HEK293 (cell line): ENCODE measurements around the gene CDH24.
A peak's percentile ranks its signal among the peaks of the same experiment; 100 is the strongest.

Experiments
- CTCF ChIA-PET: fragments of 350-600 bp; formaldehyde crosslinking; extraction: SDS; loops from one replicate; lab custom pipeline; 2021; ENCODE audit warnings: antibody characterized with exemption; lab: Yijun Ruan, JAX
- POLR2A ChIA-PET: fragments of 300-600 bp; formaldehyde crosslinking; extraction: SDS; loops from one replicate; lab custom pipeline; 2020; ENCODE audit warnings: antibody characterized with exemption, inconsistent platforms; lab: Yijun Ruan, JAX
- H3K27ac ChIP-seq: fragments of 200-500 bp; sonication (Bioruptor generic); 2 replicates; pipeline ENCODE4 v1.5.1; 2014; ENCODE audit warnings: low read depth, low read length, control low read depth, inconsistent platforms; ENCODE audit errors: extremely low read depth
- H3K36me3 ChIP-seq, 2 experiments: fragments of 200-500 bp in 1 of 2; sonication (Bioruptor generic) in 1 of 2; 1 replicate in 1 of 2; 2 replicates in 1 of 2; pipeline ENCODE4 v1.5.1; 2014 to 2017; ENCODE audit warnings: inconsistent platforms in 2 of 2, low read length in 2 of 2; ENCODE audit not compliant: control insufficient read depth in 2 of 2, insufficient read depth in 1 of 2
- H3K4me1 ChIP-seq: fragments of 200-500 bp; sonication (Bioruptor generic); 2 replicates; pipeline ENCODE4 v1.5.1; 2014; ENCODE audit warnings: mild to moderate bottlenecking, low read length, inconsistent platforms; ENCODE audit not compliant: control insufficient read depth, insufficient read depth
- H3K4me3 ChIP-seq: 2 replicates; pipeline ENCODE4 v1.5.1; 2011; ENCODE audit warnings: low read depth, mild to moderate bottlenecking, control low read depth, low read length, moderate library complexity
- H3K9me3 ChIP-seq: fragments of 200-500 bp; sonication (Bioruptor generic); 2 replicates; pipeline ENCODE4 v1.5.1; 2014; ENCODE audit warnings: low read depth, low read length, inconsistent platforms; ENCODE audit not compliant: control insufficient read depth, insufficient read depth
- BCL11A ChIP-seq: fragments of 450-650 bp; formaldehyde crosslinking; IDR thresholded peaks from 2 replicates; pipeline ENCODE4 v1.5.1; 2016; ENCODE audit warnings: low read depth, missing biosample characterization, missing genetic modification characterization
- GLI4 ChIP-seq: fragments of 450-650 bp; formaldehyde crosslinking; IDR thresholded peaks from 2 replicates; pipeline ENCODE4 v1.5.1; 2016; ENCODE audit warnings: missing biosample characterization, missing genetic modification characterization
- KLF7 ChIP-seq: fragments of 450-650 bp; formaldehyde crosslinking; IDR thresholded peaks from 2 replicates; pipeline ENCODE4 v1.5.1; 2016; ENCODE audit warnings: missing biosample characterization, missing genetic modification characterization, borderline replicate concordance
- MZF1 ChIP-seq: fragments of 450-650 bp; formaldehyde crosslinking; IDR thresholded peaks from 2 replicates; pipeline ENCODE4 v1.5.1; 2017; ENCODE audit warnings: missing biosample characterization, missing genetic modification characterization, borderline replicate concordance
- PBX3 ChIP-seq: sonication (generic); formaldehyde crosslinking; IDR thresholded peaks from 2 replicates; pipeline ENCODE4 v1.8.1; 2022; ENCODE audit warnings: mild to moderate bottlenecking, moderate library complexity, missing genetic modification reagents
- SP2 ChIP-seq: fragments of 450-650 bp; formaldehyde crosslinking; IDR thresholded peaks from 2 replicates; pipeline ENCODE4 v1.5.1; 2016; ENCODE audit warnings: missing biosample characterization, missing genetic modification characterization
- ZEB2 ChIP-seq: fragments of 450-650 bp; formaldehyde crosslinking; IDR thresholded peaks from 2 replicates; pipeline ENCODE4 v1.5.1; 2016; ENCODE audit warnings: missing biosample characterization, missing genetic modification characterization
- ZNF10 ChIP-seq: fragments of 450-650 bp; formaldehyde crosslinking; IDR thresholded peaks from 2 replicates; pipeline ENCODE4 v1.5.1; 2017; ENCODE audit warnings: missing biosample characterization, missing genetic modification characterization
- ZNF114 ChIP-seq: fragments of 450-650 bp; formaldehyde crosslinking; IDR thresholded peaks from 2 replicates; pipeline ENCODE4 v1.5.0; 2017; ENCODE audit warnings: missing biosample characterization, missing genetic modification characterization
- ZNF157 ChIP-seq: fragments of 450-650 bp; formaldehyde crosslinking; IDR thresholded peaks from 2 replicates; pipeline ENCODE4 v1.5.1; 2016; ENCODE audit warnings: missing biosample characterization, missing genetic modification characterization
- ZNF174 ChIP-seq: fragments of 450-650 bp; formaldehyde crosslinking; IDR thresholded peaks from 2 replicates; pipeline ENCODE4 v1.5.0; 2017; ENCODE audit warnings: missing biosample characterization, mild to moderate bottlenecking, missing genetic modification characterization
- ZNF24 ChIP-seq: fragments of 450-650 bp; formaldehyde crosslinking; IDR thresholded peaks from 2 replicates; pipeline ENCODE4 v1.5.1; 2016; ENCODE audit warnings: missing biosample characterization, missing genetic modification characterization
- ZNF366 ChIP-seq: fragments of 450-650 bp; formaldehyde crosslinking; conservative IDR thresholded peaks from 2 replicates; pipeline ENCODE4 v1.5.1; 2016; ENCODE audit warnings: missing biosample characterization, missing genetic modification characterization
- ZNF501 ChIP-seq: fragments of 450-650 bp; formaldehyde crosslinking; IDR thresholded peaks from 2 replicates; pipeline ENCODE4 v1.5.1; 2016; ENCODE audit warnings: missing biosample characterization, missing genetic modification characterization
- ZNF514 ChIP-seq: fragments of 450-650 bp; formaldehyde crosslinking; IDR thresholded peaks from 2 replicates; pipeline ENCODE4 v1.5.1; 2016; ENCODE audit warnings: missing biosample characterization, missing genetic modification characterization
- ZNF548 ChIP-seq: fragments of 450-650 bp; formaldehyde crosslinking; IDR thresholded peaks from 2 replicates; pipeline ENCODE4 v1.5.1; 2016; ENCODE audit warnings: missing biosample characterization, missing genetic modification characterization
- ZNF600 ChIP-seq: fragments of 450-650 bp; formaldehyde crosslinking; IDR thresholded peaks from 2 replicates; pipeline ENCODE4 v1.5.1; 2016; ENCODE audit warnings: missing biosample characterization, missing genetic modification characterization
- ZNF664 ChIP-seq: fragments of 450-650 bp; formaldehyde crosslinking; IDR thresholded peaks from 2 replicates; pipeline ENCODE4 v1.5.1; 2016; ENCODE audit warnings: missing biosample characterization, missing genetic modification characterization
- ZNF747 ChIP-seq: fragments of 450-650 bp; formaldehyde crosslinking; IDR thresholded peaks from 2 replicates; pipeline ENCODE4 v1.5.1; 2016; ENCODE audit warnings: missing biosample characterization, missing genetic modification characterization
- ZNF785 ChIP-seq: fragments of 450-650 bp; formaldehyde crosslinking; IDR thresholded peaks from 2 replicates; pipeline ENCODE4 v1.5.1; 2016; ENCODE audit warnings: missing biosample characterization, missing genetic modification characterization
- TF ChIP-seq, protein P1 (sequence below): fragments of 450-650 bp; formaldehyde crosslinking; IDR thresholded peaks from 2 replicates; pipeline ENCODE4 v1.5.1; 2016; ENCODE audit warnings: missing biosample characterization, missing genetic modification characterization
- TF ChIP-seq, protein P2 (sequence below): fragments of 450-650 bp; formaldehyde crosslinking; IDR thresholded peaks from 2 replicates; pipeline ENCODE4 v1.5.1; 2016; ENCODE audit warnings: missing biosample characterization, missing genetic modification characterization

The CDH24 gene

DNA sequence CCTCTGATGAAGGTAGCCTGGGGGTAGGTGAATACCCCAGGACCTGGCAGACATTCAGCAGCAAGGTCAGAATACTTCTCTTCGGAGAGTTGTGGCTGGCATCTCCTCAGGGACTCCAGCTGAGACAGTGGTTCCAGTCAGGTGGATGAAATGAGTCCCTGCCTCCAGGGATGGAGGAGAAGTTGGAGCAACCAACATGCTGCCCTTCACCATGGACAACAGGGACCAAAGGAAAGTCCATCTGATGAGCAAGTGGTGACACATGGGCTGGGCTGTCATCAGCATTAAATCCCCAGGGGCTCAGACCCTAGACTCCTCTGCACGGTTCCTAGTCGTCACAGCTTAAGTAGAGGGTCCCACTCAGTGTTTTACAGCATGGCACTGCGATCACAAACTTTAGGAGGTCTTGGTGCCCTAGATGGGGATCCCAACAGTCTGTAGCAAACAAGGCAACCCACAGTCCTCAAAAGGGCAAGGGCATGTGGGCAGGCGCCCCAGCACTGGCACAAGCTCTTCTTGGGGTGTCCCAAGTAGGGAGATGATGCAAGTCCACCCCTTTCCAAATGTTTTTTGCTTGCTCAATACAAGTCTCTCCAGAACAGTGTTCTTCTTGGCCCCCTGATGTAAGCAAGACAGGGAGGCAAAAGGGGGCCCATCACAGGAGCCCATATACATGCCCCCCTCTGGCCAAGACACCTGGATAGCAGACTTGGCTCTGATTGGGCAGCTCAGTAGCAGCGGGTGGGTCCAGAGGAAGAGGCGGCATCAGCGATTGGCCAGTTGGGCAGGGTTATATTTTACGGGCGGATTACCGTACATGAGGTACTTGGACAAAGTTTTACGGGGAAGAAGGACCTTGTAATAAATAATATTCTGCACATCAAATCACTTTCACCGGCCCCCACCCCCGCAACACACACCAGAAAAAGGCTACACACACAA is 10.8 kb upstream of the CDH24 start:
- Histone ChIP-seq H3K4me3 (no peak overlapping the region), H3K9me3 (no peaks in the 10 kb centered on the region), H3K36me3 (peaks cover 35 to 70% of the 10 kb centered on the region in 2 experiments), H3K27ac (0 out of 2 replicates have a peak overlapping the region, but pooled peaks have one; percentile 66), H3K4me1 (peaks cover 16% of the 10 kb centered on the region)
- ChIA-PET POLR2A (interaction anchor here (0.5 to 2.0 kb wide), 14 partner anchors 9 to 139 kb away, joined by 3 to 20 read pairs (median 4); partner anchors contain the start of genes ACIN1, AJUBA, C14orf119 and PRMT5), CTCF (interaction anchor here (0.6 to 3.4 kb wide), 60 partner anchors 9 to 1006 kb away, joined by 3 to 58 read pairs (median 5); partner anchors contain the start of genes ACIN1, AJUBA, C14orf119 and CDH24)
- 0 out of 2 replicates have a peak, but pooled peaks have one; percentile 21 for TF ChIP-seq SP2 (tag by site-specific recombination)
- TF ChIP-seq ZNF600 (tag by site-specific recombination) = no peak
- TF ChIP-seq ZNF174 = no peak
- no peak for TF ChIP-seq ZNF785 (tag by site-specific recombination)
- no peak for TF ChIP-seq ZNF24
- no peak for TF ChIP-seq ZNF747 (tag by site-specific recombination)

DNA sequence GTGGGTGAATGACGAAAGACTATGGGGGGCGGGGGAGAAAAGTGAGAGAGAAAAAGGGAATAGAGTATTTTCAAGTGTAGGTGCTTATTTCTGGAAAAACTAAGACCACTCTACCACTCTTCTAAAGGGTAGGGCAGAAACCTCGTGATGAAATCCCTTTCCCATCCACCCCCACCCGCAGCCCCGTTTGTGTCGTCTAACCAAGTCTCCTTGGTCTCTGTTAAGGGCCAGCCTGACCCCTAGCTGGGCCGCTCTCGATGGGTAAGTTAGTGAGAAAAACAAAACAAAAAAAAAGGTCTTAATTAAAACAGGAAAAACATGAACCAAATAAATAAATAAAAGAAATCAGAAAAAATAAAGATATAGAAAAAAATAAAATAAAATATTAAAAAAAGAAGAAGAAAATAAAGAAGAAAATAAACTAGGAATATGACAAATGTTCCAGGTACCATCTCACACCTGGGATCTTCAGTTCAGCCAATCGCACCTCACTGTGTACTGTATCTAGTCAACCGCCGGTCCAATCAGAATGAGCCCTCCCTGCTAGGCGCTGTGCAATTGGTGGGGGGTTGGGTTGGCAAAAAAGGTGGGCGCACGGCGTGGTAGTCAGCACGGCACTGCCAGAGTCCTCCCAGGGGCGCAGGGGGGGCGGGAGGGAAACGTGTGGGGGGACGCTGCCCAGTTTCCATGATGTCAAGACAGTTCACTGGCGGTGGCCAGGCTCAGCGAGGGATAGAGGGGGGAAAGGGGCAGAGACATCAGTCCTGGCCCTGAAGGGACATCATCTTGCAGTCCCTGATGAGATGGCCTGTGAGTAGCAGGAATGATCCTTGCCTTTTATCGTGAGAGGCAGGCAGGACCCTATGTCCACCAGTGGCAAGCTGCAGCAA is 9.8 kb upstream of the CDH24 start:
- no peak overlapping the region for H3K4me3 ChIP-seq
- peaks cover 13% of the 10 kb centered on the region for H3K4me1 ChIP-seq
- TF ChIP-seq ZNF548 (no peak), KLF7 (tag by site-specific recombination) (no peak), ZNF514 (tag by site-specific recombination) (no peak), ZEB2 (no peak), BCL11A (tag by site-specific recombination) (no peak), ZNF114 (tag by site-specific recombination) (no peak), ZNF157 (tag by site-specific recombination) (no peak)
- TF ChIP-seq, protein P1, sequence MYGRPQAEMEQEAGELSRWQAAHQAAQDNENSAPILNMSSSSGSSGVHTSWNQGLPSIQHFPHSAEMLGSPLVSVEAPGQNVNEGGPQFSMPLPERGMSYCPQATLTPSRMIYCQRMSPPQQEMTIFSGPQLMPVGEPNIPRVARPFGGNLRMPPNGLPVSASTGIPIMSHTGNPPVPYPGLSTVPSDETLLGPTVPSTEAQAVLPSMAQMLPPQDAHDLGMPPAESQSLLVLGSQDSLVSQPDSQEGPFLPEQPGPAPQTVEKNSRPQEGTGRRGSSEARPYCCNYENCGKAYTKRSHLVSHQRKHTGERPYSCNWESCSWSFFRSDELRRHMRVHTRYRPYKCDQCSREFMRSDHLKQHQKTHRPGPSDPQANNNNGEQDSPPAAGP (tag by site-specific recombination) = no peak
- POLR2A ChIA-PET = interaction anchor here (0.8 to 2.0 kb wide), 5 partner anchors 8 to 94 kb away, joined by 3 to 20 read pairs (median 7); partner anchors contain the start of genes ACIN1 and C14orf119
- H3K27ac ChIP-seq = no peak overlapping the region; the same call in 1 of the 2 replicates
- peaks cover 35 to 75% of the 10 kb centered on the region in 2 experiments for H3K36me3 ChIP-seq
- no peaks in the 10 kb centered on the region for H3K9me3 ChIP-seq
- CTCF ChIA-PET = interaction anchor here (0.7 to 3.4 kb wide), 11 partner anchors 8 to 1007 kb away, joined by 3 to 58 read pairs (median 12); partner anchors contain the start of gene CDH24

DNA sequence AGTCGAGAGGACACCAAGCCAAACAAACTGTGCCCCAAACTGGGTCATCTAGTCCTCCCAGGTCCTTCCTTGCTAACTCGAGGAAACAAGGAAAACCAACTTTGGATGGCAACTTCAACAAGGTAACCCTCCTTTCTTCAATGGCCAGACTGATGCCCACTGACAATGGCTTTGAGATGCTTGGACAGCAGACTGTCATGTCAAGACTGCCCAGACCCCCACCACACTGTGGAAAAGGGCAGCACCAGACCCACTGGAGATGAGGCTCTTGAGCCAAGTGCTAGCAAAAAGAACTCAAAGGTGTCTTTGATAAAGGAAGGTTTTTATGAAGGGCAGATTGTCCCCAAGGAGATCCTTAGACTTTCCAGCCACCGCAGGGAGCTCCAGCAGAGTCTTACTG is 9.0 kb upstream of the CDH24 start:
- TF ChIP-seq, protein P2, sequence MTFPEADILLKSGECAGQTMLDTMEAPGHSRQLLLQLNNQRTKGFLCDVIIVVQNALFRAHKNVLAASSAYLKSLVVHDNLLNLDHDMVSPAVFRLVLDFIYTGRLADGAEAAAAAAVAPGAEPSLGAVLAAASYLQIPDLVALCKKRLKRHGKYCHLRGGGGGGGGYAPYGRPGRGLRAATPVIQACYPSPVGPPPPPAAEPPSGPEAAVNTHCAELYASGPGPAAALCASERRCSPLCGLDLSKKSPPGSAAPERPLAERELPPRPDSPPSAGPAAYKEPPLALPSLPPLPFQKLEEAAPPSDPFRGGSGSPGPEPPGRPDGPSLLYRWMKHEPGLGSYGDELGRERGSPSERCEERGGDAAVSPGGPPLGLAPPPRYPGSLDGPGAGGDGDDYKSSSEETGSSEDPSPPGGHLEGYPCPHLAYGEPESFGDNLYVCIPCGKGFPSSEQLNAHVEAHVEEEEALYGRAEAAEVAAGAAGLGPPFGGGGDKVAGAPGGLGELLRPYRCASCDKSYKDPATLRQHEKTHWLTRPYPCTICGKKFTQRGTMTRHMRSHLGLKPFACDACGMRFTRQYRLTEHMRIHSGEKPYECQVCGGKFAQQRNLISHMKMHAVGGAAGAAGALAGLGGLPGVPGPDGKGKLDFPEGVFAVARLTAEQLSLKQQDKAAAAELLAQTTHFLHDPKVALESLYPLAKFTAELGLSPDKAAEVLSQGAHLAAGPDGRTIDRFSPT (tag by site-specific recombination) = no peak
- no peak for TF ChIP-seq ZNF366 (tag by site-specific recombination)
- no peak for TF ChIP-seq ZNF10
- no peak for TF ChIP-seq PBX3
- no peak for TF ChIP-seq ZNF501 (tag by site-specific recombination)
- no peak for TF ChIP-seq MZF1 (tag by site-specific recombination)
- no peak for TF ChIP-seq ZNF664 (tag by site-specific recombination)
- no peak for TF ChIP-seq GLI4 (tag by site-specific recombination)
- no peak overlapping the region; the same call in 1 of the 2 replicates for H3K27ac ChIP-seq
- POLR2A ChIA-PET = interaction anchor here (0.8 to 1.4 kb wide), 2 partner anchors 8 to 11 kb away, joined by 3 read pairs; no protein-coding TSS in a partner anchor
- peaks cover 40 to 82% of the 10 kb centered on the region in 2 experiments for H3K36me3 ChIP-seq
- H3K9me3 ChIP-seq = no peaks in the 10 kb centered on the region
- peaks cover 7% of the 10 kb centered on the region for H3K4me1 ChIP-seq
- H3K4me3 ChIP-seq = no peak overlapping the region
- CTCF ChIA-PET = interaction anchor here (0.6 to 3.4 kb wide), 5 partner anchors 10 to 84 kb away, joined by 3 to 49 read pairs (median 6); partner anchors contain the start of gene AJUBA
